Inflammatory macrophage treated with lipopolysaccharide for 1 hour (primary cell): ENCODE data around the gene PAX8.

Experiments used
- DNase-seq, 2 donors: peaks; one replicate each; pipeline ENCODE4 v3.0.0-alpha.2; 2020 to 2022

Gene PAX8

GRCh38 chr2:113219092-113219441, 59.7 kb downstream of the PAX8 start:
- no peak for DNase-seq

GRCh38 chr2:113218283-113219091, 60.2 kb downstream of the PAX8 start:
- peak; percentile 94 to 99 for DNase-seq

DNA sequence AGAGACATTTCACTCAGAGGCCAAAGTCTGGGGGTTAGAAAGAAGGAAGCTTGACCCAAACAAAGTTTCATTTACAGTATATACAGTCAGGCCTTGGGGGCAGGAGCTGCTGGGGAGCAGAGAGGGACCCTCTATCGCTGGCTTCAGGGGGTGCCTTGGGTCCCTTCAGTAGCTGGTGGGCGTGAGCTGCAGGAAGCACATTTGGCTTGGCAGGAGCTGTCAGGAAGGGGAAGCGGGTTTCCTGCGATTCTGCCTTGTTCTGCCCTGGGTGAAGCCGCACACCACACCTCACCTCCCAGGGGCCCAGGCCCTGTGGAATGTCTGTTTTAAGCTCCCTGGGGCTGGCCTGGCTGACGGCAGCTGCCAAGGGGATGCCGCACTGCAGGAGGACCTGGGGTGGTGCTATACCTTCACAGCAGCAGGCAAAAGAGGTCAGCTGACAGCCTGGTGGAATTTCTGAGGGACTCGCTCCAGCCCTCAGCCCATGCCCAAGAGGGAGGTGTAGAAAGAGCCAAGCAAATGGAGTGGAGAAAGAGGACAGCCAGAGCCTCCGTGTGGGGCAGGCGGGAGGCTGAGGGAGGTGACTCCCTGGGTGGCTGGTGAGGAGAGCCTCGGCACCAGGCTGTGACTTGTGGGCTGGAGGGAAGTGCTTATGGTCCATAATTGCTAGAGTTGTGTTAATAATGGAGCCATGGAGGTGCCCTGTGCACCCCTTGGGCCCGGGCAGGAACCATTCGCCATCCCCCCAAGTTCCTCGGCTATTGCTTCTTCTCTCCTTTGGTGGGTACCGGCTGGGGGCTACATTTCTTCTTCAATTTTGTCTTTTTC, 61.1 kb downstream of the PAX8 start:
- DNase-seq = no peak

- no peak for DNase-seq
These were observed 61.7 kb downstream of the PAX8 start for GRCh38 chr2:113216891-113217454.

DNA sequence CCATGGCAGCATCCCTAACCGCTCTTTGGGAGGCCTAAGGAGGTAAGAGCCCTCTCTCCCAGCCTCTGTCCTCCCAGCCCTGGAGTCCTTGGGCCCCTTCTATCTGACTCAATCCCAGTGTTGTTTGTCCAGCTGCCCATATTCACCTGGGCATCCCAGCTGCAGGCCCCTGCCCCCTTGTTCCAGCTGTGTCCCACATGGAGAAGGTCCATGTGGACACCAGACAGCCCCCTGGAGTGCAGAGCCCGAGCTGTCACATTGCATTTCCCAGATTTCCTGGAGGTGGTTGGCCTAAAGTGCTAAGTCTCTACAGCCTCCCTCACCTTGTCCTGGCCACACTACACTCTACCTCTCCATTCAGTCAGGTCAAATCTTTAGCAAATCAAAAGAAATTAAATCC, 62.4 kb downstream of the PAX8 start:
- DNase-seq = no peak

GRCh38 chr2:113215056-113215455, 63.7 kb downstream of the PAX8 start:
- no peak for DNase-seq

- no peak for DNase-seq
These were observed 64.6 kb downstream of the PAX8 start for GRCh38 chr2:113214141-113214540.

DNA sequence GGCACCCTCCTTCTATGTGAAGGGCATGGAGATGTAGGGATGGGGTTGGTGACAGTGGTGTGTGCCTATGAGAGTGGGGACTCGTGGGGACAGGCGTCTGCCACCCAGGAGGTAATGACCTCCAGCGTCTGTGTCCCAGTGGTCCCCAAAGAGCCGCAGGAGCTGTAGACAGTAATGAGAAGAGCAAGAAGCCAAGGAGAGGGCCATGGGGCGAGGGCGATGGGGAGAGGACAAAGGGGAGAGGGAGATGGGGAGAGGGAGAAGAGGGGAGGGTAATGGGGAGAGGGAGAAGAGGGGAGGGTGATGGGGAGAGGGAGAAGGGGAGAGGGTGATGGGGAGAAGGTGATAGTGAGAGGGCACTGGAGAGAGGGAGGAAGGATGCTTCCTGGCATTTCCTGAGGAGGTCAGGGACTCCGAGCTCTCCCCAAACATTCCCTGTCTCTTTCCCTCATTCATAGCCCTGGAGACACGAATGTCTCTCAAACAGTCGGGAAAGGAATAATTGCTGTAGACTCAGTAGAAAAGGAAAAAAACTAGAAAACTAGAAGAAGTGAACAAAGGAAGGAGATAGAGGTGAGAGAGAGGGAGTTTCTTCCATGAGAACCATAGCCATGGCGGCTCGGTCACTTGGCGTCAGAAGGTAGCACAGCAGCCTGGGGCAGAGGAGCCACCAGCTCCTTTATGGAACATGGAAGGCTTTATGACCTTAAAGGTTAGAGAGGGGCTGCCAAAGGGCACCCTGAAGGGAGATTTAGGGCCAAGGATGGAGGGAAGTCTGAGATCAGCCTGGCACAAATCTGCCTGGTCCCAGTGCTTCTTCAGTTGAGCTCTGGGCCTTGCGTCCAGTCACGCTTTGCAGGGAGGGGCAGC, 65.4 kb downstream of the PAX8 start:
- DNase-seq = no peak

DNA sequence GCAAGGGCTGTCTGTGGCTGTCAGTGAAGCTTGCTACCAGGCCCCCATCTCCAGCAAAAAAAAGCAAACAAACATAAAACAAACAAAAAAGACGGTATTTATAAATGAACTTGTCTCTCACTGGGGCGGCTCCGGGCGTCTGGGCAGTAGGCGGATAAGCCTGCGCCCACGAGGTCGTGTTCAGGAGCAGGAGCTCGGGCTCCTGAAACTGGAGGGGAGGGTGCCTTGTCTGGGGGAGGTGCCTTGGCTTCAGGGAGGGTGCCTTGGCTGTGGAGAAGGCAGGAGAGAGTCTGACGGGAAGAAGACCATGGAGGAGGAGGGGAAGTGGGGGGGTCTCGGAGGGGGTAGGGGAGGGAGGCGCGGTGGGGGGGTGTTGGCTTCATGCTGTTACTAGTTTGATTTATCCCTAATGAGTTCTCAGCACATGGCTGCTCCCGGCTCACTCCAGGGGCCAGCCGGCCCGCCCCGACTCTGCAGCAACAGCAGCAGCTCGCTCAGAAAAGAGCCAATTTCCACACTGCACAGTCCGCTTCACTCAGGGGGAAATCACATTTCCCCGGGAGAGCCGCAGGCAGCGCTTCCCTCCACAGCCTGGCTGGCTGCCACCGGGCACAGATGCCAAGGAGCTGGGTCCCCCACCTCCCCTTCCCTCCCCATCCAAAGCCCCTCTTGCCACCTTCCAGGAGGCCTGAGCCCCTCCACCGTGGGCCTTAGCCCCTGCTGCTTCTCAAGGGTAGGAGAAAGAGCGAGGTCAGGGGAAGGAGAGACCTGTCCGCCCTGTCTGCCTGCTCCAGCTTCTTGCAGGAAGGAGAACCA, 66.3 kb downstream of the PAX8 start:
- no peak for DNase-seq

- peak; percentile 55 to 63 for DNase-seq
These were observed 67.3 kb downstream of the PAX8 start for GRCh38 chr2:113211226-113212105.

DNA sequence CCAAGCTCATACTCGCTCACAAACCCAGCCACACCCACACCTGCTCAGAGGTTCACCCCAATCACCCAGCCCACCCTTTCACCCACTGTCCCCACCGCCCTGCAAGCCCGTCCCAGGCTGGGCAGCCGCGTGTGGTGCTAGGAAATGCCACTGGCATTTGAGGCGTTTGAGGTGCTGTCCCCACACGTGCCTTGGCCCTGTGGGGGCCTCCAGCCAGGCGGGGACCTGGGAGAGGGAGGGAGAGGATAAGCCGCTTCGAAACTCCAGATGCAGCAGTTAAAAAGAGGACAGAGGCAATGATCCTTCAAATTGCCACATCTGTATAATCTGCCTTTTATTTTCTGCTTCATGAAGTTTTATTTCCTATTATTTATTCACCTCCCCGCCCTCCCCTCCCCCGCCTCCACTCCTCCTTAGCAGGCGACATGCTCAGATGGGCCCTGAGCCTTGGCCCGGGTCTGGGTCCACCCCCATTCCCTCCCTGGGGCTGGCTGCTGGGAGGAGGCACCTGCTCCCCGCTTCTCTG, 69.0 kb downstream of the PAX8 start:
- no peak for DNase-seq

DNA sequence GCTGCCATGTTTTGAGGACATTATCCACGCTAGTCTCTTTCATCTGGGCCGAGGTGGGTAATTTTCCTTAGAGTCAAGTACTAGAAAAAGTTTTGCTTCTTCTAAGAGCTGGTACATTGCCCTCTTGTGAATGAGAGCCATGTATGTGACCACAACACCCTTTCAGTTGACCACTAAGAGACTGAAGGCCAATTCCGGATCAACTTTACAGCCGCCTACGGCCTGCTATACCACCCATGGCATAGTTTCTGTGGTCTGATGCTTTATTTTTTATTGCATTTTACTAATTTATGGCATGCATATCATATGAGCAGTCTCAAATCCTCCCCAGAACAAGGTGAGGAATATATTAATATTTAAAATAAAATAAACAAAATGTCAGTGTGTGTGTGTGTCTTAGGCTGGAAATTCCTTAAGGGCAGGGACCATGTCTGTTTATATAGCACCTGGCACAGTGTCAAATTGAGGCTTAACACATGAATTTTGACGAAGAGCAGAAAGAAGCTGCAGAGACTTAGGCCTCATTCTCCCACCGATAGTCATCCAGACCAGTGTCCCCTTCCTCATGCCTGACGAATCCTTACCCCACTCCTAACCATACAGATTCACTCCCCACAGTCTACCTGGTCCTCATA, 69.6 kb downstream of the PAX8 start:
- DNase-seq = no peak

DNA sequence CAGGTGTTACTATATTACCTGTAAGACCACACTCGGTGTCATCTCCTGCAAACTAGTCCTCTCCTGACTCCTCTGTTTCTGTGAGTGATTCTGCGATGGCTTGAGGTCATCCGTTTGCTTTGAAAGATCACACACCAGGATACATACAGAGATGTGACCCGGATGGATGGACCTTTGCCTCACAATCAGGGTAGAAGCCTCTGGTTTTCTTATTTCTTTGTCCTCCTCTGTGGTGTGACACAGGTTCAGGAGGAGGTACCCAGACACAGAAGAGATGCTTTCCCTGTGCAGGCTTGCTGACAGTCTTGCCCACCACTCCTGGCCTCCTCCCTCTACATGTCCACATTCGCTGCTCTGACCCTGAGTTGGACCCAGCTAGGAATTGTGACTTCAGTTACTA, 70.3 kb downstream of the PAX8 start:
- no peak for DNase-seq

GRCh38 chr2:113207021-113207420, 71.7 kb downstream of the PAX8 start:
- DNase-seq = no peak

GRCh38 chr2:113206251-113206650, 72.5 kb downstream of the PAX8 start:
- no peak for DNase-seq

- peak; percentile 35 to 86 for DNase-seq
These were observed 74.7 kb downstream of the PAX8 start for GRCh38 chr2:113203901-113204519.

- no peak for DNase-seq
These were observed 75.5 kb downstream of the PAX8 start for GRCh38 chr2:113203217-113203530.

GRCh38 chr2:113202305-113203216, 76.2 kb downstream of the PAX8 start:
- DNase-seq = no peak
